GM19452 (cell line): ENCODE results near the gene NR2F1-AS1.
"Not testable (repeated sequence)": the region's sequence is repeated elsewhere in the genome, so short reads cannot be mapped to it uniquely, and the experiment has no call there.

Experiments used
- ATAC-seq: cut with Tn5 transposase; IDR thresholded peaks from one replicate; pipeline ENCODE4 v1.9.1; 2021; ENCODE audit not compliant: unreplicated experiment

The NR2F1-AS1 gene

DNA sequence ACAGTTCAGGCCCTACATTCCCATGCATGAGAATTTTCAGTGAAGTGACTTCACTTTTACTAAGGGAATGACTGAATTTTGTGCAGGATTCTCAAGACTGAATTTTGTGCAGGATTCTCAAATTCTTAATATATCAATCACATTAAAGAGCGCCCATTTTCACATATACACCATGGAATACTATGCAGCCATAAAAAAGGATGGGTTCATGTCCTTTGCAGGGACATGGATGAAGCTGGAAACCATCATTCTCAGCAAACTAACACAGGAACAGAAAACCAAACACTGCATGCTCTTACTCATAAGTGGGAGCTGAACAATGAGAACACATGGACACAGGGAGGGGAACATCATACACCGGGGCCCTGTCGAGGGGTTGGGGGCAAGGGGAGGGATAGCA is 31.4 kb downstream of the NR2F1-AS1 start:
- ATAC-seq, result not testable (repeated sequence)

DNA sequence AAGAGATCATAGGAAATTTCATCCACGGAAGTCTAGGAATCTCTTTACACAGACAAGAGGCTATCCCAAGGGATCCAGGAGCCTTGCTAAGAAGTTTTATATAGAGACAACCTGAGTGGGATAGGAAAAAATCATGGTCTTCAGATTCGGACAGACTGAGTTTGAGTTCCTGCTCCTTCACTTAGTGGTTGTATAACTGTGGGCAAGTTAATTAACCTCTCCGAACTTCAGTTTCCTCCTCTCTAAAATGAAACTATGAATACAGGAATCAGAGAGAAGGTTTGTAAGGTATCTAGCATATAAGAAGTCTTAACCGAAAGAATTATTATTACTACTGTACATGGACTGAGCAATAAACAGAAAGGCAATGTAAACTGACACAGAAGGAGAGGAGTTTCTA is 35.1 kb downstream of the NR2F1-AS1 start:
- no peak for ATAC-seq

DNA sequence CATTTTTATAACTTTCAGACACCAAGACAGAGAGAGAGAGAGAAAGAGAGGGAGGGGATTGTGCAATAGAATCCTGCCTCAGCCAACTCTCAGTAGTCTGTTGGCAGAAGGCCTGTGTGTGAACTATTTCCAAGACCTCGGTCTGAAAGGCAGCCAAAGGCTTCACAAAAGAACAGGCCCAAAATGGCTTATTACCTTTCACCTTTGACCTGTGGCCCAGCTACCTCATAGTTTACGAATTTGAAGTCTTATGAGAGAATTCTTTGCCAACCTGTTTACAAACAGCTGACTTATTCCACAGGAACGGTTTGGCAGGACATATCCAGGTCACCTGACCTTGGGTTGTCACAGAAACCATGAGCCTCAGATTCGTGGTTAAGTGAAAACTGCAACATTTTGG is 48.6 kb downstream of the NR2F1-AS1 start:
- no peak for ATAC-seq

DNA sequence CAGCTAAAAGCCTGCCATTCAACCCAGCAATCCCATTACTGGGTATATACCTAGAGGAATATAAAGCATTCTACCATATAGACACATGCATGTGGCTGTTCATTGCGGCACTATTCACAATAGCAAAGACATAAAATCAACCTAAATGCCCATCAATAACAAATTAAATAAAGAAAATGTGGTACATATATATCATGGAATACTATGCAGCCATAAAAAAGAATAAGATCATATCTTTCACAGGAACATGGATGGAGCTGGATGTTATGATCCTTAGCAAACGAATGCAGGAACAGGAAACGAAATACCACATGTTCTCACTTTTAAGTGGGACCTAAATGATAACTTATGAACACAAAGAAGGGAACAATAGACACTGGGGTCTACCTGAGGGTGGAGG is 59.2 kb downstream of the NR2F1-AS1 start:
- ATAC-seq, result not testable (repeated sequence)

DNA sequence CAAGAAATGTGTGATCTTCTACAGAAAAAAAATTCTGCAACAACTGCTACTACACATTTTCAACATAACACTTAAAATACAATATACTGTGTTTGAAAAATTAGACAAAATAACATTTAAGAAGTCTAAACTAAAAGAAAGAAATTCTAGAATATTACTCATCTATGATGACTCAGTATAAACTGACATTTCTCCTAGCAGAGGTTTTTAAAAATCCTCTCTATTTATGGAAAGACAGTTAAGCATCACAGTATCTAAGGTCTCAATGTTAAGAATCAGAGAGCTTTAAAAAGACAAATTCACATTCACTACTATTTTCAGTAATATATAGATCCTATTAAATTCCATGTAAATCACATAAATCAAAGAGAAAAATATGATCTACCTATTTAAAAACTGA is 61.3 kb downstream of the NR2F1-AS1 start:
- ATAC-seq, result no peak

DNA sequence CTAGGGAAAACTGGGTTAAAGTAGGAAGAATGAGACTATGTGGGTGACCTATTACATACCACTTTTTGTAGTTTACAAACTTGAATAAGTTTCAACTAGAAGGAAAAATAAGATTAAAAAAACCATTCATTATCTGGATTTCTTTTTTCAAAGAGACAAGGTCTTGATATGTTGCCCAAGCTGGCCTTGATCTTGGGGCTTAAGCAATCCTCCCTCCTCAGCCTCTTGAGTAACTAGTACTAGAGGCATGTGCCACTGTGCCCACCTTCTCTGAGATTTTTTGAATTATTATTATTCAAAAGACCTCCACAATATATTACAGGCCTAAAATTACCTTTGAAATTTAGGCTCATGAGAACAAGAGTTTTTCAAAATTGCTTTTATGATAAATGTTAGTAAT is 63.2 kb downstream of the NR2F1-AS1 start:
- ATAC-seq, result no peak

DNA sequence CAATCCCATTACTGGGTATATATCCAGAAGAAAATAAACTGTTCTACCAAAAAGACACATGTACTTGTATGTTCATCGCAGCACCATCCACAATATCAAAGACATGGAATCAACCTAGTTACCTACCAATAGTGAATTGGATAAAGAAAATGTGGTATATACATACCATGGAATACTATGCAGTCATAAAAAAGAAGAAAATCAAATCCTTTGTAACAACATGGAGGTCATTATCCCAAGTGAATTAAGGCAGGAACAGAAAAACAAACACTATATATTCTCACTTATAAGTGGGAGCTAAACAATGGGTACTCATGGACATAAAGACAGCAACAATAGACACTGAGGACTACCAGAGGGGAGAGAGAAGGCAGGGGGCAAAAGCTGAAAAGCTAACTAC is 67.7 kb downstream of the NR2F1-AS1 start:
- no peak for ATAC-seq

DNA sequence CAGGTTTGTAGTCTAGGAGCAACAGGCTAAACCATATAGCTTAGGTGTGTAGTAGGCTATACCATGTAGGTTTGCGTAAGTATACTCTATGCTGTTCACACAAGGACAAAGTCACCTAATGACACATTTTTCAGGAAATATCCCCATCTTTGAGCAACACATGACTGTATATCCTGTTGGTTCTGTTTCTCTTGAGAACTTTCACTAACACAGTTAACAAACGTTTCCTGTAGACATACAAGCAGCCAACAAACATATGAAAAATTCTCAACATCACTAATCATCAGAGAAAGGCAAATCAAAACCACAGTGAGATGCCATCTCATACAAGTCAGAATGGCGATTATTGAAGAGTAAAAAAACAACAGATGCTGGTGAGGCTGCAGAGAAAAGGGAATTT is 68.2 kb downstream of the NR2F1-AS1 start:
- no peak for ATAC-seq

DNA sequence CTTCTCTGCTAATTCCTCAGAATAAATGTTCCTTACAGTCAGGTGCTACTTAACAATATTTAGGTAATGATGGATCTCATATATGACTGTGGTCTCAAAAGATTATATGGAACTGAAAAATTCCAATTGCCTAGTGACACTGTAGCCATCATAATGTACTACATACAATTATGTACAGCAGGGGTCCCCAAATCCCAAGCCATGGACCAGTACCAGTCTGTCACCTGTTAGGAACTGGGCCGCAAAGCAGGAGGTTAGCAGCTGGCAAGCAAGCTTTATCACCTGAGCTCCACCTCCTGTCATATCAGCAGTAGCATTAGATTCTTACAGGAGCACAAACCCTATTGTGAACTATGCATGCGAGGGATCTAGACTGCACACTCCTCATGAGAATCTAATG is 69.6 kb downstream of the NR2F1-AS1 start:
- no peak for ATAC-seq

DNA sequence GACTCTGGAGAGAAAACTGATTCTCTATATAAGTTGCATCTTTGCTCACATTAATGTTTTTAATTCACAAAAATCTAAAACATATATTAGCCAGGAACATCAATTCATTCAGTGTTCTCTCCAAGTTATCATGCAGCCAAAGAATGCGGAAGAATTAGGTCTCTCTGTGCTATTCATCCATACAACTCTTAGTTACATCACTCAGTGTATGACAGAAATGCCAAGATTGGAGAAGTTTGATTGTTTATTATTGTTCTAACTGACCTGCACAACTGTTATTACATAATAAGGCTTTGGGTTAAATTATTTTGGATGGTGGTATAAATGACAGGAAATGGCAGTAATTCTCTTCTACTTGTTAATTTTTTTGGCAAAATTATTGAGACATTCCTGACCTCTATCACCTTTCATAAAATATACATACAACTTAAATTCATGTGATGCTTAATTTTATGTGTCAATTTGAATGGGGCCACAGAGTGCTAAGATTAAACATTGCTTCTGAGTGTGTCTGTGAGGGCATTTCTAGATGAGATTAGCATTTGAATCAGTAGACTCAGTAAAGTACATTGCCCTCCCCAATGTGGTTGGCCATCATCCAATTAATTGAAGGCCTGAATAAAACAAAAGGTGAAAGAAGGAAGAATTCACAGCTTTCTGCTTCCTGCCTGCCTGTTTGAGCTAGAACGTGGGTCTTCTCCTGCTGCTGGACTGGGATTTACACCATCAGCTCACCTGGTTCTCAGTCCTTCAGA is 70.2 kb downstream of the NR2F1-AS1 start:
- no peak for ATAC-seq

DNA sequence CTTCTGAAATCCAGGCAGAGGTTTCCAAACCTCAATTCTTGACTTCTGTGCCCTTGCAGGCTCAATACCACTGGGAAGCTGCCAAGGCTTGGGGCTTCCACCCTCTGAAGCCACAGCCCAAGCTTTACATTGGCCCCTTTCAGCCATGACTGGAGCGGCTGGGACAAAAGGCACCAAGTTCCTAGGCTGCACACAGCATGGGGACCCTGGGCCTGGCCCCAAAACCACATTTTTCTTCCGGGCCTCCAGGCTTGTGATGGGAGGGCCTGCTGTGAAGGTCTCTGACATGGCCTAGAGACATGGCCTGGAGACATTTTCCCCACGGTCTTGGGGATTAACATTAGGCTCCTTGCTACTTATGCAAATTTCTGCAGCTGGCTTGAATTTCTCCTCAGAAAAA is 75.5 kb downstream of the NR2F1-AS1 start:
- not testable (repeated sequence) for ATAC-seq

DNA sequence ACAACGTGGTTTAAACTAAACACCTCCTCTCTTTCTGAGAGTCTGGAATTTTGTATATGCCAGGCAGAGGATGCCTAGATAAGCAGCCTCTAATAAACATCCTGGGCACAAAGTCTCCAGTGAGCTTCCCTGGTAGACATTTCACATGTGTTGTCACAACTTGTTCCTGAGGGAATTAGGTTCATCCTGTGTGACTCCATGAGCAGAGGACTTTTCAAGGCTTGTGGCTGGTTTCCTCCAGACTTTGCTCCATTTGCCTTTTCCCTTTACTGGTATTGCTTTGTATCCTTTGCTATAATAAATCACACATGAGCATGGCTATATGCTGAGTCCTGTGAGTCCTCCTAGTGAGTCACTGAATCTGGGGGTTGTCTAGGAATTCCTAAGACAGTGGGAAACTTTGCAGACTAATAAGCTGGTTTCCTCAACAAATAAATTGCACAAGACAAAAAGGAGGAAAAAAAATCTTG is 77.4 kb downstream of the NR2F1-AS1 start:
- ATAC-seq, result no peak

DNA sequence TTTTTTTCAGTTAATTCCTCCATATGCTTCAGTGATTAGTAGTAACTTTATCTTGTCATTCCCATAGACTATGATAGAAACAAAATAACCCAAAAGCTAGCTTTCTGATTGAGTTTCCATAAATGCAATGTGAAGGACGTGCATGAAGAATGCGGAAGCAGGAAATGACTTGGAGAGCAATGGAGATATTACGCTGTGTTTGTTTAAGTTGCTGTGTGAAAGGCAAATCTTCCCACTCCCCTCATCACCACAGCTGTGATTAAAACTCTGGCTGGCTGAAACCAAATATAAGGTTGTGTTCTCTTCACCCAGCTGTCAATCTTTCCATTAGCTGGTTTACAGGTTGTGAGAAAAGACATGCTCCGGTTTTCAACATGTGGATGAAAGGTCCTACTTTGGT is 83.9 kb downstream of the NR2F1-AS1 start:
- no peak for ATAC-seq

DNA sequence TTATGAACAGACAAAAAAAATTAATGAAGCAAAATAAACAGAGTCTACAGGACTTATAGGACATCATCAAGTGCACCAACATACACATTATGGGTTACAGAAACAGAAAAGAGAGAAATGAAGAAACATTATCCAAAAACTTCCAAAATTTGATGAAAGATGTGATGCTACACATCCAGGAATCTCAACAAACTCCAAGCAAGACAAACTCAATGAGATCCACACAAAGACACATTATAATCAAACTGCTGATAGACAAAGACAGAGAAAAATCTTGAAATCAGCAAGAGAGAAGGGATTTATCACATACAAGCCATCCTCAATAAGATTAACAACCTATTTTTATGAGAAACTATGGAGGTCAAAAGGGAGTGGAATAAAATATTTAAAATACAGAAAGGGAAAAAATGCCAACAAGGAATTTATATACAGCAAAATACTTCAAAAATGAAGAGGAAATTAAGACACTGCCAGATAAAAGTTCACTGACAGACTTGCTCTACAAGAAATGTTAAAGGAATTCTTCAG is 101.0 kb downstream of the NR2F1-AS1 start:
- ATAC-seq, result no peak

DNA sequence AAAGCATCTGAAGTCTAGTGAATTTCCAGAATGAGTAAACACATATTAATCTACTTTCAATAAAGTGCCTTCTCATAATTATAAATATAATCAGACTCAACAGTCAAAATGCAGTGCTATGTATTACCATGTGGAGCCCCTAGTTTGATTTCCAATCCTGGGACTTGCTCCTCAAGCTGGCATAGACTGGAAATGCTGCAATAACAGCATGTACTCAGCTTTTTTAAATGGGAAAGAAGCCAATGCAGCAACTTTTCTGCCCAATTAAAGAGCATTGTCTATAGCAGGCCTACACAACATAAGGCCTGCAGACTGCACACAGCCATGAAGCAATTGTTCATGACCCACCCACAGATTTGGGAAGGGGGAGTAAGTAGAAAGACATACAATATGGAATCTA is 103.2 kb downstream of the NR2F1-AS1 start:
- no peak for ATAC-seq

DNA sequence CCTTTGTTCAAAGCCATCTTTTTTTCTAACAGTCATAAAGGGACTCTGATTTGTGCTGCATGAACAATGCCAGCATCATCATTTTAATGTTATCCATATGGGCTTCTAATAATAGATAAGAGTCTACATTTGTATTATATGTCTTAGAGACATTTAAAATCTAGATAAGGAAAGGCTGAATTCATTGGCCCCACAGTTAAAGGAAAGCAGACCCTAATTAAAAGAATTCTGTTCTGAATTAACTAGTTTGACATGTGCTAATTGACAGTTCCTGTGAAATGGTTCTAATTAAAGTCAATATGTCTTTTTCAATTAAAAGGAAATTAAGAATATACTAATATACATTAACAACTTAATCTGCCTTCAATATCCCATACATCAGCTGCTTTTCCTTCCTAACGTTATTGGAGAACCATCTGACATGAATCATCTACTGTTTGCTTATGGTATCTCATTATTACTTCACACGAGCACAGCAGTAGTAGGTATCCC is 104.7 kb downstream of the NR2F1-AS1 start:
- ATAC-seq, result no peak

DNA sequence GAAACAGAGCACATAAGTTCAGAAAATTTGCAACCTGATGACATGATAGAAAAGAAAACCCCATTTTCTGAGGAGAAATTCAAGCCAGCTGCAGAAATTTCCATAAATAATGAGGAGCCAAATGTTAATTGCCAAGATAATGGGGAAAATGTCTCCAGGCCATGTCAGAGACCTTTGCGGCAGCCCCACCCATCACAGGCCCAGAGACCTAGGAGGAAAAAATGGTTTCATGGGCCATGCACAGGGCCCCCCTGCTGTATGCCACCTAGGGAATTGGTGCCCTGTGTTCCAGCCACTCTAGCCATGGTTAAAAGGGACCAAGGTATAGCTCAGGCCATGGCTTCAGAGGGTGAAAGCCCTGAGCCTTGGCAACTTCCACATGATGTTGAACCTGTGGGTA is 118.1 kb downstream of the NR2F1-AS1 start:
- ATAC-seq, result no peak

DNA sequence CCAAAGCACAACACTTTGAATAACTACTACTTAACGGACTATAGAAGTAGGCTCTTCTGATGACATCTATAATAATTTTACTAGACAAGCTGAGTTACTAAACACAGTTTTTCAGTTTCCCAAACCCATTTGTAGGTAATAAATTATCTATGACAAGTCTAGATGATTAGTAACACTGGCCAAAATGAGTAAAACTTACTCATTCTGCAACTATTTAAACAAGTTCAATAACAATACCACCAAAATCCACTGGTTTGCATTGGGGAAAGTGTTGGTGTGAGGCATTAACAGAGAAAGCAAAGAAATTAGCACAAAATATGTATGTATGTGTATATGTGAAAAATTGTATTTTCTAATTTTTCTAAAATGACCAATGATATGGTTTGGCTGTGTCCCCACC is 119.3 kb downstream of the NR2F1-AS1 start:
- no peak for ATAC-seq

DNA sequence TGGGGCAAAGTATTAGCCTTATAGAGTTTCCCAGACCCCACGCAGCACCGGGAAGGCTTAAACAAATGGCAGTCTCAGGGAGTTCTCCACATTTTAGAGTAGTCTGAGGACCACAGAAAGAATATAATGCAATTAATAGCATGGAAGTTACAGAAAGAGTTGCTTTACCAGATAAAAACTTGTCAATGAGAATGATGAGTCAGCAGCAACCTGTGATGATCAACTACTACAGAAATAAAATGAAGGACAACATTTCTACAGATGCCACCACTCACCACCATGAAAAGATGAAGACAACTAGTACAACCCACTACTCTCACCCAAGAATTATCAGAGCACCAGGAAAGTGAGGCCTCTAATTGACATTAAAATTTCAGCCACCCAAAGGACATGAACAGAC is 120.7 kb downstream of the NR2F1-AS1 start:
- no peak for ATAC-seq

DNA sequence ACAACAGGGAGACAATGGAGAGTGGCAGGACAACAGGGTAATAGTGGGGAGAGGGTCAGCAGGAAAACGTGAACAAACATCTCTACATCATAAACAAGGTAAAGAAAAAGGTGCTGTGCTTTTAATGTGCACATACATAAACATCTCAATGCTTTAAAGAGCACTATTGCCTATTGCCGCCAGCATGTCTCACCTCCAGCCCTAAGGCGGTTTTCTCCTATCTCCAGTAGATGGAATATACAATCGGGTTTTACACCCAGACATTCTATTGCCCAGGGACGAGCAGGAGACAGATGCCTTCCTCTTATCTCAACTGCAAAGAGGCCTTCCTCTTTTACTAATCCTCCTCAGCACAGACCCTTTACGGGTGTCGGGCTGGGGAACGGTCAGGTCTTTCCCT is 124.2 kb downstream of the NR2F1-AS1 start:
- not testable (repeated sequence) for ATAC-seq

DNA sequence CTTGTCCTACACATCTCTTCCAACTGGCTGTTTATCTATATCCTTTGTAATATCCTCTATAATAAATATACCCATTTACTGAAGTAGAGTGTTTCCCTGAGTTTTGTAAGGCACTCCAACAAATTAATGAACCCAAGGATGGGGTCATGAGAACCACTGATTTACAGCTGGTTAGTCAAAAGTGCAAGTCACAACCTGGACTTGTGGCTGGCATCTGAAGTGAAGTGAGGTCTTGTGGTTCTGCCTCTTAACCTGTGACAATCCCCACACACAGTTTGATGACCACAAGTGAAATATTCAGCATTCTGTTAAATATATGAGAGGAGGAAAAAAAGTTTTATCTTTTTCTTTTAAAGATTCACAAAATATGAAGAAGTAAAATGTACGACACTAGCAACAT is 126.1 kb downstream of the NR2F1-AS1 start:
- ATAC-seq, result no peak

DNA sequence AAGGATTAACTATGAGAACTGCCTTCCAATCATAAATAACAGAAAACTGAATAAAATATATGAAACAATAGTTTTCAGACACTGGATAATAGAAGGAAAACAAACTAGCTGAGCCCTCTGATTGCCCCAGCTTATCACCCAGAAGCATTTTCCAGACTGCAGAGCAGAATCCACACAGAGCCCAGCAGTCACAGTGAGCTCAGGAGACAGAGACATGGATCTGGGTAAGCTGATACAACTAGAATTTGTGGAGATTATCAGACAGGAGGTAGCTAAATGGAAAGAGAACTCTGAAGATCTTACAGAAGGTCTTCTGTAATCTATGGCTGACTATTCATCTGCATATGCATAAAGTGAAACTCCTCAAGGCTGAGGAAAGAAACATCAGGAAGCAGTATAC is 128.8 kb downstream of the NR2F1-AS1 start:
- no peak for ATAC-seq

DNA sequence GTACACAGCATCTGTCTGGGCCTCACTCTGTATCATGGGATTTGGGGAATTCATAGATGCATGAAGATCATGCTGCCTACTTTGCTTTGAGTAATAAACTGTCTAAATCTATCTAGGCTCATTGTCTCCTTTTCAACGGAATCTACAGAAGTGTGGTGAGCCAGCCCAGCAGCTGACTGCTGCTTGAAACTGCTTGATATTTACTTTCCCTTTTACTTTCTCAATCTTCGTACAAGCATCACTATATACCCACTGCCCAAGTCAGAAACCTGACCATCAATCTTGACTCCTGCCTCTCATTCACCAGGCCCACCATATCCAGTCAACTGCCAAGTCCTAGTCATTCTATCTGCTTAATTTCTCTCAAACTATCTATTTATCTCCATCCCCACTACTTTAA is 142.9 kb downstream of the NR2F1-AS1 start:
- no peak for ATAC-seq
